ENCODE measurements around the gene SOX5. TPM values are rescaled to one million over a fixed set of nuclear protein-coding genes. Genes with fewer than 3 reads are reported as not detected.

SOX5 gene
- polyA plus RNA-seq, 1 experiment, result 6.7 TPM

DNA sequence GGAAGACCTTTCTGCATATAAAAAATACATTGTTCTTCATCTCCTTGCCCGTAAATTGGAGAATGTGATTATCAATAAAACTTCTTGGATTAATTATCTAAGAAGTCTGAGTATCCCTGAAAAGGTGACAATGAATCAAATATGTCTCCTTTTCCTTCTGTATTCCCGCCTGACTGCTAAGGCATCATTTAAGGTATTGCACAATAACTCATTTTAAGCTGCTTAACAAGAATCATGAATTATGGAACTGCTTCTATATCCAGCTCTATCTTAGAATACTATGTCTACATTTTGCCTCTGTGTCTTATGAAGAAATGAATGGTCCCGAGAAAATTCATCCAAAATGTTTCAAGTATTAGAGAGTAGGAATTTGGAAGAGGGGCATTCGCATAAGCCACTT is 294.4 kb downstream of the SOX5 start:
- H3K9me3 ChIP-seq (ENCODE audit: control insufficient read depth, insufficient read depth, low read length), result no peaks in the 10 kb centered on the region
- no peak overlapping the region for H3K27ac ChIP-seq (ENCODE audit: low read depth, low read length)
- H3K4me3 ChIP-seq (ENCODE audit: low read depth, low read length), result no peak overlapping the region
- no peak for TF ChIP-seq CTCF (IDR thresholded peaks at IDR 0.05; ENCODE audit: low read depth, low read length)
- no peak for DNase-seq (ENCODE audit: low read depth, low spot score)
- CTCF ChIA-PET, result interaction anchor here (0.5 kb wide), 1 partner anchor 170 kb away, joined by 3 read pairs; no protein-coding TSS in a partner anchor
- no peaks in the 10 kb centered on the region for H3K27me3 ChIP-seq (ENCODE audit: control insufficient read depth, insufficient read depth, low read length)
- POLR2A ChIA-PET, result no interaction called here

- no peak for DNase-seq (ENCODE audit: low read depth, low spot score)
- ChIA-PET POLR2A (no interaction called here), CTCF (no interaction called here)
- TF ChIP-seq CTCF (IDR thresholded peaks at IDR 0.05; ENCODE audit: low read depth, low read length), result no peak
- no peak overlapping the region for H3K27ac ChIP-seq (ENCODE audit: low read depth, low read length)
- H3K9me3 ChIP-seq (ENCODE audit: control insufficient read depth, insufficient read depth, low read length), result no peaks in the 10 kb centered on the region
- no peak overlapping the region for H3K4me3 ChIP-seq (ENCODE audit: low read depth, low read length)
- H3K27me3 ChIP-seq (ENCODE audit: control insufficient read depth, insufficient read depth, low read length), result no peaks in the 10 kb centered on the region
Observed at GRCh38 chr12:23648546-23648945, 300.9 kb downstream of the SOX5 start.

DNA sequence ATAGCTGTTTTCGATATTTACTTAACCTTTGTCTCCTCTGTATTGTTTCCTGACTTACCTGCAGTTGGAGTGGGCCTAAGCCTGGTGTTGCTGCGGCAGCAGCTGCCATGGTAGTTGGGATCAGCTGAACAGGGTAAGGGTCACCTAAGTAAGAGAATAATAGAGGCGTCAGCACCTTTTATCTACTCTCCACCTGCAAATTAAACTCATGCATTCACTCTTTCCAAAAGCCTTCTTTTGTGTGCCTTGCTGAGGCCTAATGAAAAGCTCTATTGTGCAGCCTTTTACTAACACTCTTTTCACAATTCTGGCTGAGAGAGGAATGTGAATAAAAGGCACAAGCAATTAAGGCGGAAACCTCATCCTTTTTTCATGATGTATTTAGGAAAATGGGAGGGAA is 308.7 kb downstream of the SOX5 start:
- ChIA-PET CTCF (no interaction called here), POLR2A (no interaction called here)
- no peak overlapping the region for H3K4me3 ChIP-seq (ENCODE audit: low read depth, low read length)

GRCh38 chr12:23634344-23634743 is 315.1 kb downstream of the SOX5 start:
- ChIA-PET CTCF (no interaction called here), POLR2A (no interaction called here)
- H3K9me3 ChIP-seq (ENCODE audit: control insufficient read depth, insufficient read depth, low read length), result no peaks in the 10 kb centered on the region
- no peak overlapping the region for H3K27ac ChIP-seq (ENCODE audit: low read depth, low read length)
- H3K27me3 ChIP-seq (ENCODE audit: control insufficient read depth, insufficient read depth, low read length), result no peaks in the 10 kb centered on the region
- no peak for DNase-seq (ENCODE audit: low read depth, low spot score)
- no peak overlapping the region for H3K4me3 ChIP-seq (ENCODE audit: low read depth, low read length)
- TF ChIP-seq CTCF (IDR thresholded peaks at IDR 0.05; ENCODE audit: low read depth, low read length), result no peak

More for the DNA sequence above, 308.7 kb downstream of the SOX5 start:
- DNase-seq (ENCODE audit: low read depth, low spot score), result no peak
- Histone ChIP-seq H3K27ac (ENCODE audit: low read depth, low read length) (no peak overlapping the region), H3K9me3 (ENCODE audit: control insufficient read depth, insufficient read depth, low read length) (no peaks in the 10 kb centered on the region), H3K27me3 (ENCODE audit: control insufficient read depth, insufficient read depth, low read length) (no peaks in the 10 kb centered on the region)
- TF ChIP-seq CTCF (IDR thresholded peaks at IDR 0.05; ENCODE audit: low read depth, low read length), result no peak

GRCh38 chr12:23631786-23632377 is 317.6 kb downstream of the SOX5 start:
- DNase-seq (ENCODE audit: low read depth, low spot score), result no peak
- H3K4me3 ChIP-seq (ENCODE audit: low read depth, low read length), result no peak overlapping the region
- no peaks in the 10 kb centered on the region for H3K9me3 ChIP-seq (ENCODE audit: control insufficient read depth, insufficient read depth, low read length)
- POLR2A ChIA-PET, result no interaction called here
- no peak overlapping the region for H3K27ac ChIP-seq (ENCODE audit: low read depth, low read length)
- no peak for TF ChIP-seq CTCF (IDR thresholded peaks at IDR 0.05; ENCODE audit: low read depth, low read length)
- CTCF ChIA-PET, result no interaction called here
- no peaks in the 10 kb centered on the region for H3K27me3 ChIP-seq (ENCODE audit: control insufficient read depth, insufficient read depth, low read length)

Data from AG04450 (cell line).